Esophagus mucosa (tissue), 1 donor: ENCODE results near the gene RPL32. TPM values are rescaled to one million over a fixed set of nuclear protein-coding genes. Genes with fewer than 3 reads are reported as not detected.
"Not testable (repeated sequence)": the region's sequence is repeated elsewhere in the genome, so short reads cannot be mapped to it uniquely, and the experiment has no call there.

Source experiments
- ATAC-seq: fragments of 200-7000 bp; cut with Tn5 transposase; one replicate; pipeline ENCODE4 v1.9.1; 2020
- total RNA-seq: library from RNA; stranded (reverse); gene quantifications from one replicate; pipeline ENCODE4 v1.2.4, GENCODE V29; 2023
- donor health status: DM: yes; HTN: yes; CAD: no.

RPL32 gene
- 1,705 TPM for total RNA-seq

DNA sequence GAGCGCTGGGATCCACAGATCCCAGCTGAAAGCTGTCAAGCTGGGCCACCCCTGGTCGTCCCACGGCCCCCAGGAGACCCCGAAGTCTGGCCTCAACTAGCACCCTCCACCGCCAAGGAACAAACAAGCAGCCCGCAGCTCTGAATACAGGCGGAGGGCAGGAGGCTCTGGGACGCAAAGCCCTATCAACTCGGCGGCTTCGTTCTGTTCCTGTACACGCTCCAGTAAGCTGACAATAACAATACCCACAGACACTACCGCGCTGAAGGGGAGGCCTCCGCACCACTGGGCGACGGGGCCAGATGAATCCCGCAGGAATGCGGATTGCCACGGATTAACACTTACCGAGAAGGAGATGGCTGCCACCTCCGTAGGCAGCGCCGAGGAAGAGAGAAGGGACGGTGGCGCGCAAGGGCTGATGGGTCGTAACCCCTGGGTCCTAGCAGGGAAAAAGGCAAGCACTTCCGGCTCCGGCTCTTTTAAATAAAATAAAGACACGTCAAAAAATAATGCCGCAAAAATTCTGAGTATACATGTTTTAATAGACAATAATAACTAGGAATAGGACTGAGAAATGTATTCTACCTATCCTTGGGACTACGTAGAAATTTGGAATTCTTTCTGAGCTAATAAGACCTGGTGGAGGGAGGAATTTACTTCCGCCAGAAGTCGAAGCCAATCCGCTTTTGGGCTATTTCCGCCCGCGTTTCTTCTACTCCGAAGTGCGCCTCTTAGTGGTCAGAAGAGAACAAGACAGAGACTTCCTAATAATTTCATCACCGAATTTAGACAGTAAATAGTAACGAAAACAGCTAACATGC, at the start of gene RPL32:
Gene RPL32, minus strand, starts transcription at position 417 of the 821 bp plus-strand sequence. CDS start 1,328 bp downstream, outside the sequence.
- ATAC-seq, result peak; percentile 91

- ATAC-seq, result no peak
Observed at GRCh38 chr3:12890610-12891390, 49.4 kb upstream of the RPL32 start.

- ATAC-seq, result no peak
Observed at GRCh38 chr3:12886736-12887135, 45.4 kb upstream of the RPL32 start.

DNA sequence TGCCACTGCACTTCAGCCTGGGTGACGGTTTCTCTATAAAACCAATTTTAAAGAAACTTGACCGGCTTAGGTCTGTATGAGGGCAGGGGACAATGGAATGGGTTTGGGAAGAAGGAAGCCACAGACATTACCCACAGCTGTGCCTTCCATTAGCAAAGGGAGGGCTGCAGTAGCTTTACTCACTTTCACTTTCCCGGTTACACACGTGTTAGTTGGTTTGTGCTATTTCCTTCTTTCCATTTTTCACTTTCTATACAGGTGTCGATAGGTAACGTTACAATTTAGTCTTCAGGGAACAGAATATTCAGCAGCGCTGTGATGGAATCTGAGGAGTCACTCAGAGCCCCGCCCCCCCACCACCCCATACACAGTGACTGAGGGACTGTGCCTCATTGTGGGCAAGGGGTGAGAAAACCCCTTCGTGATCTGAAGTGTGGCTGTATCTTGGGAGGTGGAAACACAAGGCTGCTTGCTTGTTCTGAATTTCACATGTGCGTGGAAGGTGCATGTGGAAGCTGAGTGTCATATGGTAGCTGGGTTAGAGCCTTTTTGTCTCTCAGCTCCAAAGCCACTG, 44.8 kb upstream of the RPL32 start:
- ATAC-seq, result no peak

DNA sequence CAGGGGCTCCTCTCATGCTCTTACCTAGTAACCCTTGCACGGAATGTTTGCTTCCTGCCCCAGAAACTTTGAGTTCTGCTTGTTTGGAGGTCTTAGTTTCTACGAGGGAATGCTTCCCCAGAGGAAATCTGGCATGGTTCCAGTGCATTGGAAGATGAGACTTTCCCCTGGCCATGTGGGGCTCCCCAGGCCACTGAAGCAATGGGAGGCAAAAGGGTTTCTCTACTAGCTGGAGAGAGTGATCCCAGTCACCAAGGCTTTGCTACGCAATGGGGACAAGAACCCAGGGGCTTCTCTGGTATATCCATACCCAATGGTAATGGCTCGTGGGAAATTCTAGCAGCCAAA, 44.2 kb upstream of the RPL32 start:
- ATAC-seq, result no peak

GRCh38 chr3:12884790-12885582, 43.6 kb upstream of the RPL32 start:
- peak; percentile 26 for ATAC-seq

GRCh38 chr3:12884186-12884680, 42.9 kb upstream of the RPL32 start:
- no peak for ATAC-seq

DNA sequence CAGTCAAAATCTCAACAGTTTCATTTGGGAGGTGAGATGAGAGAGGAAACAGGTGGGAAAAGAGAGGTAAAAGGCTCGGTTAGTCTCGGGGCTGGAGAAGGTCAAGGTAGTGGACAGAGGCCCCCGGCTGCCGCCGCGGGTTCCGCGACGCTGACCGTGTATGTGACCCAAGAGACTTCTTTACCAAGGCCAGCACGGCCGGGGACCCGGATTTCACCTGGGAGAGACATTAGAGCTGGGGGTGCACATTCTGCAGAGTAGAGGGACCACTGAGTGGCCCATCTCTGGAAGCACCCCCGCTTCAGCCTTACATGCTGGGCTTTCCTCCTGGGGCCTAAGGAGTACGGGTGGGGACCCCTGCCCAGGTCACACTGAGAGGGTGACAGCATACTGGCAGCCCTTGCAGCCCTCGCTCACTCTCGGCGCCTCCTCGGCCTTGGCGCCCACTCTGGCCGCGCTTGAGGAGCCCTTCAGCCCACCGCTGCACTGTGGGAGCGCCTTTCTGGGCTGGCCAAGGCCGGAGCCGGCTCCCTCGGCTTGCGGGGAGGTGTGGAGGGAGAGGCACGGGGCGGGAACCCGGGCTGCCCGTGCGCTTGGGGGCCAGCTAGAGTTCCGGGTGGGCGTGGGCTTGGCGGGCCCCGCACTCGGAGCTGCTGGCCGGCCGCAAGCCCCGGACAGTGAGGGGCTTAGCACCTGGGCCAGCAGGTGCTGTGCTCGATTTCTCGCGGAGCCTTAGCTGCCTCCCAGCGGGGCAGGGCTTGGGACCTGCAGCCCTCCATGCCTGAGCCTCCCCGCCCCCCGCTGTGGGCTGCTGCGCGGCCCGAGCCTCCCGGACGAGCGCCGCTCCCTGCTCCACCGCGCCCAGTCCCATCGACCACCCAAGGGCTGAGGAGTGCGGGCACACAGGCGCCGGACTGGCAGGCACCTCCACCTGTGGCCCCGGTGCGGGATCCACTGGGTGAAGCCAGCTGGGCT, 41.3 kb upstream of the RPL32 start:
- ATAC-seq, result no peak

DNA sequence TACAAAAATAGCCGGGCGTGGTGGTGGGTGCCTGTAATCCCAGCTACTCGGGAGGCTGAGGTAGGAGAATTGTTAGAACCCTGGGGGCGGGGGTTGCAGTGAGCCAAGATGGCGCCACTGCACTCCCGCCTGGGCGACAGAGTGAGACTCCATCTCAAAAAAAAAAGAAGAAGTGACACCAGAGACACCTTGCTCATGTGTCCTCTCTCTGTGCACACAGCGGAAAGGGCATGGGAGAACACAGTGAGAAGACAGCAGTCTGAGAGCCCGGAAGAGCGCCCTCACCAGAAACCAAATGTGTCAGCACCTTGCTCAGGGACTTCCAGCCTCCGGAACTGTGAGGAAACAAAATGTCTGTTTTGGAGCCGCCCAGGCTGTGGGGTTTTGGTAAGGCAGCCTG, 40.5 kb upstream of the RPL32 start:
- ATAC-seq, result not testable (repeated sequence)

GRCh38 chr3:12879191-12879815, 37.9 kb upstream of the RPL32 start:
- ATAC-seq, result no peak

- not testable (repeated sequence) for ATAC-seq
Observed at GRCh38 chr3:12878758-12879157, 37.4 kb upstream of the RPL32 start.

DNA sequence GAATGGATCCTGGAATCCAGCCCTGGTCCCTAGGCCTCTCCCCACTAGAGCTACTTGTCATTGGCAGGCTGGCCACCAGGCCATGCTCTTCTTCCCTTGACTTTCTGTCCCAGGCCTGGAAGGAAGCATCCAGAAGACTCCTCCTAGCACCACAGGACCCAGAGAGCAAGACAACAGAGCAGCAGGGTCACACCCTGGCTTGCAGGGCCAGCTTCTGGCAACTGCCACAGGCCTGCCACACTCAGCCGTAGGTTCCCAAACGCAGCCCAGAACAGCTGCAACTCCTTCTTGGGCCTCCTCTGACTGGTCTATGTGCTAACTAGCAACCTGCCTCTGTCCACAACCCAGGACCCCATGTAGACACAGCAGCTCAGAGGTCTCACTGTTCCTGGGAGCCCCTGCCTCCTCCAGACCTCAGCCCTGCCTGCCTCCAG, 36.8 kb upstream of the RPL32 start:
- ATAC-seq, result no peak

DNA sequence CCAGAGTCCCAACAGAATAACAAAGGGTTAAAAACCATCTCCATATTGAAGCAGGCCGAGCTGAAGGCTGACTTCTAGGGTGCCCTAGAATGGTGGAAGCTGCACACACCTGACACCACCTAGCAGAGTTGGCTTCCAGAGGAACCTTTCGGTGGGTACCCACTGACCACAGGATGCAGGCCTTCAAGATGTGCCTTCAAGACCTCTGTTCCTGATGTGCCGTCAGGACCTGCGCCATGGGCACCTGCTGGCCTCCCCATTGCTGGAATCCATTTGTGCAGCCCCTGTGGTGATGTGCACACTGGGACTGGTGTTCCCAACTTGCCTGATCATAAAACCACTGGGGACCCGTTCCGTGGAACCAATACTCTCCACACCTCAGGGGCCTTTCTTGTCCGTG, 35.7 kb upstream of the RPL32 start:
- no peak for ATAC-seq

GRCh38 chr3:12875857-12876836, 34.8 kb upstream of the RPL32 start:
- peak; percentile 38 for ATAC-seq

GRCh38 chr3:12871404-12871983, 30.1 kb upstream of the RPL32 start:
- no peak for ATAC-seq

DNA sequence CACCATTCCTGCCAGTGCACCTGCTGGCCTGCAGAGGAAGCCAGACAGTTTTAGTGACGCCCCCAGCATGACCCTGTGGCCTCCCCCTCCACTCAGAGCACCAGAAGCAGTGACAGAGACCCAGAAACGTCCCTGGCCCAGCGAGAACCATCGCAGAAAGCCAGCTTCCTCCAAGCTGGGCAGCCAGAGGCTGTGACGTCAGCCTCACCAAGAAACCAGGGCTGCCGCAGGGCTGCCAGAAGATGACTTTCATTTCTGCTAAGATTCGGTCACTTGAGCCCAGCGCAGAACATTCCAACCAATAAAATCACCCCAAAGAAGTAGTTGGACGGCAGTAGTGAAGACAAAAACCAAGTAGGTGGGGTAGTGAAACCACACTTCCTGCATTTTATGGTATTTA, 29.6 kb upstream of the RPL32 start:
- ATAC-seq, result no peak

- peak; percentile 28 for ATAC-seq
Observed at GRCh38 chr3:12869035-12869621, 27.8 kb upstream of the RPL32 start.
